C4-2B (cell line): ENCODE results near the gene TMEM267.
"Not testable (repeated sequence)": the region's sequence is repeated elsewhere in the genome, so short reads cannot be mapped to it uniquely, and the experiment has no call there.

Source experiments
- CTCF ChIP-seq: fragments of 450-650 bp; conservative IDR thresholded peaks from 2 replicates; pipeline ENCODE4 v1.5.1; 2017; ENCODE audit warnings: mild to moderate bottlenecking
- ZFX ChIP-seq: fragments of 450-650 bp; IDR thresholded peaks from 2 replicates; pipeline ENCODE4 v1.6.1; 2017

- TF ChIP-seq CTCF, ZFX: not testable (repeated sequence)
These were observed 42.1 kb downstream of the TMEM267 start for GRCh38 chr5:43441575-43441974.
